C4-2B (cell line): Measurements from ENCODE around the gene TFEB.

Source experiments
- H3K27ac ChIP-seq: fragments of 450-650 bp; 2 replicates; pipeline ENCODE4 v1.5.1; 2017
- ZFX ChIP-seq: fragments of 450-650 bp; IDR thresholded peaks from 2 replicates; pipeline ENCODE4 v1.6.1; 2017
- TF ChIP-seq, protein P1 (sequence below): fragments of 450-650 bp; conservative IDR thresholded peaks from 2 replicates; pipeline ENCODE4 v1.5.1; 2017; ENCODE audit warnings: mild to moderate bottlenecking

The TFEB gene

DNA sequence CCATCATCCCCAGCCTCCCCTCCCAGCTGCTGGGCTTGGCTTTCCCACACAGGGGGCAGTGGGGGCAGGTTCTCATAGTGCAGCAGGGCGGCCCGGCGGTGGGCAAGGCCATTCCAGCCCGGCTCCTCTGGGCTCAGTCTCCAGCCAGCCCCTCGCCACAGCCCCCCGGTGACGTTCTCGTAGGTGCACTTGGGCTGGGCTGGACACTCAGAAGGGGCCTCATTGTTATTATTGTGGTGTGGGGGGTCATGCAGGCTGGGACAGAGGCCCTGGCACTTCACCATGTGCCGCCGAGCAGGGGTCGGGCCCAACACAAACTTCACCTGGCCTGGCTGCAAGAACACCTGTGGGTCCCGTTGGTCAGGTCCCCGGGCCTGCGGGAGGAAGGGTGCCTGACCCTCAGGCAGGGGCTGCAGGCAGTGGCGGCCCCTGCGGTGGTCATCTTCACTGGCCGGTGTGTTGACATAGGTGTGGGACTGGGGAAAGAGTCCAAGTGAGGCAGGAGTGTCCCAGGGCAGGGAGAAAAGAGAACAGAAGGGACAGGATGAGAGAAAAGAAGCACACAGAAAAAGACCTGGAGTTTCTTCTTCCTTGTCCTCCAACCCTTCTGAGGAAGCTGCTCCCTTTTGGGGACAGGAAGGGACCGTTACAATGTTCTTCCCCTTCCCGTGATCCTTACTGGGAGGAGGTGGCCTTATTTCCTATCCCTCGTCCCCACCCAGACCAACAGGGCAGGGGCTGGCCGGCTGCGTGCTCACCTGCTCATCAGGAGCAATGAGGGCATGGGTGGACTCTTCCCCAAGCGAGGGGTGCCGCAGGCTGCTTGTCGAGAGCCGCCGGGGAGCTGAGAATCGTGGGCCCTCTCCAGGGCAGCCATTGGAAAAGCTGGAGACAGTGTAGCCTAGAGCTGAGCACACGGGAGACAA, 35.9 kb upstream of the TFEB start:
- no peak overlapping the region for H3K27ac ChIP-seq
- TF ChIP-seq, protein P1, sequence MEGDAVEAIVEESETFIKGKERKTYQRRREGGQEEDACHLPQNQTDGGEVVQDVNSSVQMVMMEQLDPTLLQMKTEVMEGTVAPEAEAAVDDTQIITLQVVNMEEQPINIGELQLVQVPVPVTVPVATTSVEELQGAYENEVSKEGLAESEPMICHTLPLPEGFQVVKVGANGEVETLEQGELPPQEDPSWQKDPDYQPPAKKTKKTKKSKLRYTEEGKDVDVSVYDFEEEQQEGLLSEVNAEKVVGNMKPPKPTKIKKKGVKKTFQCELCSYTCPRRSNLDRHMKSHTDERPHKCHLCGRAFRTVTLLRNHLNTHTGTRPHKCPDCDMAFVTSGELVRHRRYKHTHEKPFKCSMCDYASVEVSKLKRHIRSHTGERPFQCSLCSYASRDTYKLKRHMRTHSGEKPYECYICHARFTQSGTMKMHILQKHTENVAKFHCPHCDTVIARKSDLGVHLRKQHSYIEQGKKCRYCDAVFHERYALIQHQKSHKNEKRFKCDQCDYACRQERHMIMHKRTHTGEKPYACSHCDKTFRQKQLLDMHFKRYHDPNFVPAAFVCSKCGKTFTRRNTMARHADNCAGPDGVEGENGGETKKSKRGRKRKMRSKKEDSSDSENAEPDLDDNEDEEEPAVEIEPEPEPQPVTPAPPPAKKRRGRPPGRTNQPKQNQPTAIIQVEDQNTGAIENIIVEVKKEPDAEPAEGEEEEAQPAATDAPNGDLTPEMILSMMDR: no peak
- TF ChIP-seq ZFX: no peak

DNA sequence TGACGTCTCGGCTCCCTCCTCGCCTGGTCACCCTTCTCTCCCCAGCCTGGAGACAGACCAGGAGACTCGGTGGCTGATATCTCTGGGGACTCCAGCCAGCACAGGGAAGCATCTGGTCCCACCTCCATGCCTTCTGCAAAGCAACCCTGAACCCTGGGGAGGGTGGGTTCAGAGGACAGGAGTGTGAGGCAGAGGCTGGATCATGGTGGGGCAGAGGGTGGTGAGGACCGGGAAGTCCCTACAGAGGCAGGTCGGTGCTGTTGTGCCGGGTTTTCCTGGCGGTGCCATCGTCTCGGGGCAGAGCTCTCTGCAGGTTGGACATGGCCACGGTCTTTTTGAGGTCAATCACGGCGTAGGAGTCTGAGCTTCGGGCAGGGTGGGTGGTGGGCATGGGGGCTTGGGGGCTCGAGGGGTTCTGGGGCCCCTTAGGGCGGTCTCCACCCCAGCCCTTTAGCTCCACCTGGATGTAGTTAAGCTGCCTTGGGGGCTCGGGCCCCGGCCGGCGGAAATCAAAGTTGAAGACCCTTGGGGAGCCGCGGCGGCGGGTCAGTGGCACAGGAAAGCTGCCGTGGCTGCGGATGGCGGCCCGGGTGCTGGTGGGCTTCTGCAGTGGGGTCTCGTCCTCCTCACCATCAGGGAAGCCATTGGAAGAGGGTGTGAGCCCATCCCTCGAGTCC, 35.1 kb upstream of the TFEB start:
- TF ChIP-seq ZFX: no peak
- TF ChIP-seq, protein P1: no peak
- H3K27ac ChIP-seq: no peak overlapping the region

DNA sequence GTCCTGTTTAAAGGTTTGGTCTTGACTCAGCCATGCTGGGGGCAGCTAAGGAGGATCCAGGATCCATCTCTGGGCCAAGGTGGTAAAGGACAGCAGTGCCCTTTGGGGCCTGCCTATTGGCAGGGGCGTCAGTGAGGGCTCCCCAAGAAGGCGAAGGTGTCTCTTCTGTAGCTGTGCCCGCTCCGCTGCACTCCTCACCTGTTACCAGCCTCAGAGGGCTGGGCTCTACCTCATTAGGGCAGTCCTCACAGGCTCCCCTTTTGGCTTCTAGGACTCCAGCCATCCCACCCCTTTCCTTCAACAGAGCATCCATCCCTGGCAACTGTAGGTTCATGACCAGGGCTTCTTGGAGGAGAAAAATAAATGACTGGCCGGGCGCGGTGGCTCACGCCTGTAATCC, 34.0 kb upstream of the TFEB start:
- H3K27ac ChIP-seq: peak overlapping the region; percentile 81
- TF ChIP-seq ZFX: no peak
- TF ChIP-seq, protein P1: no peak

DNA sequence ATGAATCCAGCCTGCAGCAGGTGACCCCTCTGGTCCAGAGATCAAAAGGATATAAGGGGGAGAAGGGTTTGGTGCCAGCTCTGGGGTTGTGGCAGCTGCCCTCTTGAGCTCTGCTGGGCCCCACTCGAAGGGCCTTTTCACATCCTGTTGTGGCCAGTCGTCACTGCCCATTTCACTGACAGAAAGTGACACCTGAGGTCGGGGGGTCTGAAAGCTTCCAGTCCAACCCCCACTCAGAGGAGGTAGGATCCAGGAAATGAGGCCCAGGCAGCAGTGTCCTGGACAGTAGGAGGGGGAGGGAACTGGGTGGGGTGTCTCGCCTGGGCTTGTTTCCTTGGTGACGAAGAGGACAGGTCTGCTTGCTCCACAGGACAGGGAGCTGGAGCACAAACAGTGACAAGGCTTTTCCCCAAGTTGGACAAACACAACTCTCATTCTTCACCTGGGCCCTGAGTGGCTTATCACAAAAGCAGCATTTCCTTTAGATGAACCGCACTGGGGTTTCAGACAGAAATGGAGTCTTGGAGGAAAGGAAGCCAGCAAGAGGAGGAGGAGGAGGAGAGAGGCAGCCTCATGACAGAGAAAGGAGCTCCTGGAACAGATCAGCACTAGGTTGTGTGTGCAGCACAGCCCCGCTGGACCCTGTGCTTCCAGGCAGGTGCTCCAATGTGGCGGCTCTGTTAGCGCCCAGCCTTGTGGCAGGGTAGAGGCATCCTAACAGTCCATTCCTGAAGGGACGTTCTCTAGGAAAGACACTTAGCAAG, 33.3 kb upstream of the TFEB start:
- TF ChIP-seq ZFX: no peak
- TF ChIP-seq, protein P1: no peak
- H3K27ac ChIP-seq: peak overlapping the region; percentile 81

DNA sequence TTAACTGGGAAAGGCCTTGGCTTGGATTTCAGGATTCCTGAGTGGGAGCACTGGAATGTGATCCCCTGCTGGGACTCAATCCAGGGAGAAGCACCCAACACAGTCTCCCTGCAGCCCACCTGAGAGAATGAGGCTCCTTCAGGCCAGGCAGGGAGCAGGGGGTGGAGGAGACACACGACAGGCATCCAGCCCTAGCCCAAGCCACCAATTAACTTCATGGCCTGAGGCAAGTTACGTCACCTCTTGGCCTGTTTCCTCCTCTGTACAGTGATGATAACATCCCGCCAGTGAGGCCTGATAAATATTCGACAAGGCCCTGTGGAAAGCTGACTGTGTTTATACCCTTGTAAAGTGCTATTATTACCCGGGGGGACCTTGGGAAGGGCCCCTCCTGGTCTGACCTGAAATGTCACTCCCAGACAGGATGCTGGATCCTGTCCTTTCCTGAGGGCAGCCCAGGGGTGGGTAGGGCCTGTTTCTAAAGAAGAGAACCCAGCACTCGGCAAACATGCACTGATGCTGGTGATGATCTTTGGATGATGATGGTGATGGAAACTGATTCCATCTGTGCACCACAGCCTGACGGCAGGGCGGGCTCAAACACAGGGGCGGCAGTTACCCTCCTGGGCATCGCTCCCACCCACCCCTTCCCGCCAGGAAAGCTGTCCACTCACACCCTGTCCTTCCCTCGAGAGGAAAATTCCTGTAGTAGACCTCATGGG, 31.9 kb upstream of the TFEB start:
- TF ChIP-seq ZFX: peak; percentile 25; the same call in 1 of the 2 replicates
- TF ChIP-seq, protein P1: no peak
- H3K27ac ChIP-seq: peak overlapping the region; percentile 81

DNA sequence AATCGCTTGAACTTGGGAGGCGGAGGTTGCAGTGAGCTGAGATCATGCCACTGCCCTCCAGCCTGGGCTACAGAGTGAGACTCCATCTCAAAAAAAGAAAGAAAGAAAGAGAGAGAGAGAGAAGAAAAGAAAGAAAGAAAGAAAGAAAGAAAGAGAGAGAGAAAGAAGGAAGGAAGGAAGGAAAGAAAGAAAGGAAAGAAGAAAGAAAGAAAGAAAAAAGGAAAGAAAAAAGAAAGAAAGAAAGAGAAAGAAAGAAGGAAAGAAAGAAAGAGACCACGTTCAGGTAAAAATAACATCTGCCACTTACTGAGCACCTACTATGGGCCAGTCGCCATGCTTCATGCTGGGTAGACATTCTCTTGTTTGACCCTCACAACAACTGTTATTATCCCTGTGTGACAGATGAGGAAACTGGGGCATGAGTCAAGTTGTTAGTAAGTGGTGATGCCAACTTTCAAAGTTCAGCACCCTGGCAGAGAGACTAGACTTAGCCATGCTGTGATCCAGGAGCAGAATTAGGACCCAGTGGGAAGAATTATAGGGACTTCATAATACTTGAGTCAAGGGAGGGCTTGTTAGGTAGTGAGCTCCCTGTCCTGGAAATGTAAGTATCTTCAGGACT, 30.7 kb upstream of the TFEB start:
- peak overlapping the region; percentile 81 for H3K27ac ChIP-seq

DNA sequence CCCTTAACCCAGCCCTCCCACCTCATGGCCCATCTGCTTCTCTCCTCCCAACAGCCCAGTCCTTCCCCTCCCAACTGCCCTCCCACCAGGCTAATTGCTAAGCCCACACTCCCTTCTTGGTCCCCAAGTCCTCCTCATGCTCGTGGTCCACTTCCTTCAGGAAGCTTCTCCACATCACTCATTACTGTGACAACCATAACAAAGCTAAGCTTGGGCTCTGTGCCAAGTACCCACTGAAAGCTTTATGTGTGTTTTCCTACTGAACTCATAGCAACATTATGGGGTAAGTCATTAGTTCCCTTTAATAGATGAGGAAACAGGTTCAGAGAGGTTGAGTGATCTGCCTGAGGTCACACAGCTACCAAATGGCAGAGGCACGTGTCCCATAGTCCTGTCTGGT, 28.1 kb upstream of the TFEB start:
- TF ChIP-seq ZFX: no peak
- TF ChIP-seq, protein P1: no peak
- H3K27ac ChIP-seq: no peak overlapping the region
